Uterus (tissue), 2 donors: ENCODE results near the gene NFIA.

Experiments used
- POLR2A ChIP-seq, 2 donors: fragments of 450-650 bp; IDR thresholded peaks; one replicate each; pipeline ENCODE4 v1.6.1; 2016; ENCODE audit warnings: antibody characterized with exemption in 2 of 2, mild to moderate bottlenecking in 1 of 2, moderate library complexity in 1 of 2
- TF ChIP-seq, protein P1 (sequence below), 4 experiments: fragments of 200-600 bp in 2 of 4; fragments of 450-650 bp in 2 of 4; sonication (generic) in 2 of 4; IDR thresholded peaks; one replicate each; pipeline ENCODE4 v1.5.1; 2016 to 2019; ENCODE audit warnings: antibody characterized with exemption in 4 of 4, mild to moderate bottlenecking in 2 of 4, moderate library complexity in 1 of 4

- TF ChIP-seq, protein P1, sequence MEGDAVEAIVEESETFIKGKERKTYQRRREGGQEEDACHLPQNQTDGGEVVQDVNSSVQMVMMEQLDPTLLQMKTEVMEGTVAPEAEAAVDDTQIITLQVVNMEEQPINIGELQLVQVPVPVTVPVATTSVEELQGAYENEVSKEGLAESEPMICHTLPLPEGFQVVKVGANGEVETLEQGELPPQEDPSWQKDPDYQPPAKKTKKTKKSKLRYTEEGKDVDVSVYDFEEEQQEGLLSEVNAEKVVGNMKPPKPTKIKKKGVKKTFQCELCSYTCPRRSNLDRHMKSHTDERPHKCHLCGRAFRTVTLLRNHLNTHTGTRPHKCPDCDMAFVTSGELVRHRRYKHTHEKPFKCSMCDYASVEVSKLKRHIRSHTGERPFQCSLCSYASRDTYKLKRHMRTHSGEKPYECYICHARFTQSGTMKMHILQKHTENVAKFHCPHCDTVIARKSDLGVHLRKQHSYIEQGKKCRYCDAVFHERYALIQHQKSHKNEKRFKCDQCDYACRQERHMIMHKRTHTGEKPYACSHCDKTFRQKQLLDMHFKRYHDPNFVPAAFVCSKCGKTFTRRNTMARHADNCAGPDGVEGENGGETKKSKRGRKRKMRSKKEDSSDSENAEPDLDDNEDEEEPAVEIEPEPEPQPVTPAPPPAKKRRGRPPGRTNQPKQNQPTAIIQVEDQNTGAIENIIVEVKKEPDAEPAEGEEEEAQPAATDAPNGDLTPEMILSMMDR (IDR thresholded peaks at IDR 0.05), result no peak
- no peak for TF ChIP-seq POLR2A (IDR thresholded peaks at IDR 0.05)
These were observed 34.1 kb downstream of the NFIA start for GRCh38 chr1:61116421-61116820.
